ENCODE data around the gene SAA1. TPM values are rescaled to one million over a fixed set of nuclear protein-coding genes. Genes with fewer than 3 reads are reported as not detected.

SAA1 gene
- total and polyA plus RNA-seq, 7 donors, result 7.3 to 100 (median 29.1) TPM

DNA sequence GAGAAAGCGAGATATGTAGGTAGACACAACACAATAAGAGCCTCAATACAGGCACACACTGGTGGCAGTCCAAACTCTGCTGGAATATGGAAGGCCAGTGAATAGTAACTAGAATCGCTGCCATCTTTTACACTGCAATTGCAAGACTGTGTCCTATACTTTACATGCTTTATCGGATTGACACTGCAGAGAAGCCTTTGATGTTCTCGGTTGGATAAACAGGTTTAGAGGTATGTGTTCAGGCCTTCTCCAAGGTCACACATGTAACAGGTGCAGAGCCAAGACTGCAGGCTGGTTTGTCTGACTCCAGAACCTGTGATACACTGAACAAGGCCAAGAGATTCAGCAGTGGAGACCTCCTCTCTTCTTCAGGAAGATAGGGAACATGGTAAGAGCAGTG, 5.1 kb downstream of the SAA1 start:
- TF ChIP-seq, protein P1, sequence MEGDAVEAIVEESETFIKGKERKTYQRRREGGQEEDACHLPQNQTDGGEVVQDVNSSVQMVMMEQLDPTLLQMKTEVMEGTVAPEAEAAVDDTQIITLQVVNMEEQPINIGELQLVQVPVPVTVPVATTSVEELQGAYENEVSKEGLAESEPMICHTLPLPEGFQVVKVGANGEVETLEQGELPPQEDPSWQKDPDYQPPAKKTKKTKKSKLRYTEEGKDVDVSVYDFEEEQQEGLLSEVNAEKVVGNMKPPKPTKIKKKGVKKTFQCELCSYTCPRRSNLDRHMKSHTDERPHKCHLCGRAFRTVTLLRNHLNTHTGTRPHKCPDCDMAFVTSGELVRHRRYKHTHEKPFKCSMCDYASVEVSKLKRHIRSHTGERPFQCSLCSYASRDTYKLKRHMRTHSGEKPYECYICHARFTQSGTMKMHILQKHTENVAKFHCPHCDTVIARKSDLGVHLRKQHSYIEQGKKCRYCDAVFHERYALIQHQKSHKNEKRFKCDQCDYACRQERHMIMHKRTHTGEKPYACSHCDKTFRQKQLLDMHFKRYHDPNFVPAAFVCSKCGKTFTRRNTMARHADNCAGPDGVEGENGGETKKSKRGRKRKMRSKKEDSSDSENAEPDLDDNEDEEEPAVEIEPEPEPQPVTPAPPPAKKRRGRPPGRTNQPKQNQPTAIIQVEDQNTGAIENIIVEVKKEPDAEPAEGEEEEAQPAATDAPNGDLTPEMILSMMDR (IDR thresholded peaks at IDR 0.05), result no peak
- no peaks in the 10 kb centered on the region for H3K9me3 ChIP-seq
- no peak overlapping the region for H3K4me3 ChIP-seq
- DNase-seq, result no peak
- no peaks in the 10 kb centered on the region for H3K4me1 ChIP-seq
- H3K27me3 ChIP-seq (ENCODE audit: insufficient read depth in 3 of 3, low read length in 2 of 3), result no peaks in the 10 kb centered on the region
- H3K36me3 ChIP-seq (ENCODE audit: insufficient read depth in 1 of 2, low read depth in 1 of 2), result no peaks in the 10 kb centered on the region
- 67 to 82% (median 73%) methylated on average over 4 of the region's 4 CpGs for WGBS, 3 donors
- intact Hi-C loops (cut with DNase I), result no loop called here
- peak in 1 of 4 donors; percentile 18 for ATAC-seq
- H3K27ac ChIP-seq, result no peak overlapping the region

DNA sequence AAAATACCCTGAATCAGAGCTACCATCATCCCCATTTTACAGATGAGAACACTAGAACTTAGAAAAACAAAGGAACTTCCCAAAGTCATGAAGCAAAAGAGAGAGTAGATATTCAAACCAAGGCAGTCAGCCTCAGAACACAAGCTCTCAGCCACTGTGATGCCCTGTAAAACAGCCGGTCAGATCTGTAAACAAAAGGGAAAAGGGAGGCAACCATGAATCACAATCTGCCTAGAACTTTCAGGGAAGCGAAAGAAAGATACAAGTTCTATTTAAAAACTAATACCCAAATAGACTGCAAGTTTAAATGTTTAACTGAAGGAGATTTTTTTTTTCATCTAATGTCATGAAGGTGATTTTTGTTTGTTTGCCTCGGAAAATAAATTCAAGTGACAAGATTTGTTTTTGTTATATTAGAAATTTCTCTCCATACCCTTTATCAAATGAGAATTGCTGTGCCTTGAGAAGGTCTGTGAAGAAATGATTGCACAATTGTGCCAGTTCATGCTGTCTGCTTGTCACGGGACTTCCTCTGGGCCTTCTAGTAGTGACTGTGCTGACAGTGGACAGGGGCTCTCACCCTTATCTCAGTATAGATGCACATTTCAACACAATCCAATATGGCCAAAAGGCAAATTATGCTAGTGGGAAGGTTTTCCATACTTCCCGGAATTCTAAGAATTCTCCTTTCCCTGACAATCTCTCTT, 11.7 kb downstream of the SAA1 start:
- 87 to 91% (median 89%) methylated on average over 5 of the region's 5 CpGs for WGBS, 3 donors
- no peaks in the 10 kb centered on the region for H3K9me3 ChIP-seq
- TF ChIP-seq, protein P1 (IDR thresholded peaks at IDR 0.05), result no peak
- peaks cover 7 to 50% of the 10 kb centered on the region in 2 donors for H3K36me3 ChIP-seq (ENCODE audit: insufficient read depth in 1 of 2, low read depth in 1 of 2)
- H3K4me1 ChIP-seq, result no peaks in the 10 kb centered on the region
- H3K4me3 ChIP-seq, result no peak overlapping the region
- DNase-seq (no peak), ATAC-seq (no peak)
- intact Hi-C loops (cut with DNase I), result no loop called here
- no peak overlapping the region for H3K27ac ChIP-seq
- no peaks in the 10 kb centered on the region for H3K27me3 ChIP-seq (ENCODE audit: insufficient read depth in 3 of 3, low read length in 2 of 3)

DNA sequence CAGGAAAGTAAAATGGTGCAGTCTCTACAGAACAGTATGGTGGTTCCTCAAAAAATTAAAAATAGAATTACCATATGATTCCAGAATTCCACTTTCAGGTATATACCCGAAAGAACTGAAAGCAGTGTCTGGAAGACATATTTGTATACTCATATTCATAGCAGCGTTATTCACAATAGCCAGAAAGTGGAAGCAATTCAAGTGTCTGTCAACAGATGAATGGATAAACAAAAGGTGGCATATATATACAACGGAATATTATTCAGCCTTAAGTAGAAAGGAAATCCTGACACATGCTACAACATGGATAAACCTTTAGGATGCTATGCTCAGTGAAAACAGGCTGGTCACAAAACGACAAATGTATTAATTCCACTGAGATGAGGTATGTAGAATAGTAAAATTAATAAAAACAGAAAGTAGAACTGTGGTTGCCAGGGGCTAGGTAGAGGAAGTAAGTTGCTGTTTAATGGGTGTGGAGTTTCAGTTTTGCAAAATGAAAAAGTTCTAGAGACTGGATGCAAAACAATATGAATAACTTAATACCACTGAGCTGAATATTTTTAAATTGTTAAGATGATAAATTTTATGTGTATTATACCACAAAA, 14.5 kb downstream of the SAA1 start:
- H3K4me1 ChIP-seq, result no peaks in the 10 kb centered on the region
- H3K27ac ChIP-seq, result no peak overlapping the region
- H3K36me3 ChIP-seq (ENCODE audit: insufficient read depth in 1 of 2, low read depth in 1 of 2), result peaks cover 11 to 78% of the 10 kb centered on the region in 2 donors
- 89 to 94% (median 90%) methylated on average over 4 of the region's 4 CpGs for WGBS, 3 donors
- no peak overlapping the region for H3K4me3 ChIP-seq
- ATAC-seq, result no peak
- TF ChIP-seq, protein P1 (IDR thresholded peaks at IDR 0.05), result no peak
- no peak for DNase-seq
- H3K27me3 ChIP-seq (ENCODE audit: insufficient read depth in 3 of 3, low read length in 2 of 3), result no peaks in the 10 kb centered on the region
- no peaks in the 10 kb centered on the region for H3K9me3 ChIP-seq
- intact Hi-C loops (cut with DNase I), result no loop called here

DNA sequence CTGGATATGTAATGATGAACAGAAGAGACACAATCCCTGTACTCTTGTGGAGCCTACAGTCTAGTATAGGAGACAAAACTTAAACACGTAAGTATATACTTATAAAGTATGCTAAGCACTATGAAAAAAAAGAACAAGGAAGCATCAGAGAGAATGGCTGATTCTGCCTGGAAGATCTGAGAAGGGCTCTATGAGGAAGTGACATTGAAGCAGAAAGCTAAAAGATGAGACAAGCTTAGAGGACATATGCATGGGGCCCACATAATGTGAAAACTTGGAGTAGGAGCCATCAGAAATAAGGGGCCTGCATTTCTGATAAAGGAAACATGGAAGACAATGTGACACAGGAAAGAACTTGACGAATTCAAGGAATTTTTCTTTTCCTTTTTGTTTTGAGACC, 16.6 kb downstream of the SAA1 start:
- ATAC-seq (no peak), DNase-seq (no peak)
- 89 to 97% (median 91%) methylated on average over 2 of the region's 2 CpGs for WGBS, 3 donors
- peaks cover 22 to 99% of the 10 kb centered on the region in 2 donors for H3K36me3 ChIP-seq (ENCODE audit: insufficient read depth in 1 of 2, low read depth in 1 of 2)
- no peak overlapping the region for H3K27ac ChIP-seq
- H3K9me3 ChIP-seq, result no peaks in the 10 kb centered on the region
- H3K4me3 ChIP-seq, result no peak overlapping the region
- no peaks in the 10 kb centered on the region for H3K4me1 ChIP-seq
- intact Hi-C loops (cut with DNase I), result no loop called here
- TF ChIP-seq, protein P1 (IDR thresholded peaks at IDR 0.05), result no peak
- no peaks in the 10 kb centered on the region for H3K27me3 ChIP-seq (ENCODE audit: insufficient read depth in 3 of 3, low read length in 2 of 3)

Measured in psoas muscle (tissue), 8 donors.